HepG2 (cell line): Measurements from ENCODE around the gene UBC. TPM values are rescaled to one million over a fixed set of nuclear protein-coding genes. Genes with fewer than 3 reads are reported as not detected.

Experiments
- E2F1 ChIP-seq: sonication (generic); formaldehyde crosslinking; IDR thresholded peaks from 2 replicates; pipeline ENCODE4 v1.5.0; 2020; ENCODE audit warnings: missing genetic modification reagents
- HNF1B ChIP-seq: sonication (generic); formaldehyde crosslinking; IDR thresholded peaks from 2 replicates; pipeline ENCODE4 v1.5.1; 2020; ENCODE audit warnings: mild to moderate bottlenecking, moderate library complexity, missing genetic modification reagents
- HNRNPLL ChIP-seq: fragments of 200-400 bp; formaldehyde crosslinking; IDR thresholded peaks from 2 replicates; pipeline ENCODE4 v1.6.1; 2017; ENCODE audit warnings: mild to moderate bottlenecking, low read depth, low read length; ENCODE audit not compliant: poor library complexity, severe bottlenecking
- HOXA7 ChIP-seq: sonication (generic); formaldehyde crosslinking; IDR thresholded peaks from 2 replicates; pipeline ENCODE4 v1.8.1; 2022; ENCODE audit warnings: mild to moderate bottlenecking, missing genetic modification reagents, moderate library complexity
- KLF15 ChIP-seq: sonication (generic); formaldehyde crosslinking; IDR thresholded peaks from 2 replicates; pipeline ENCODE4 v1.8.1; 2023; ENCODE audit warnings: borderline replicate concordance, mild to moderate bottlenecking, inconsistent platforms, missing genetic modification reagents, mixed read lengths
- MAFF ChIP-seq: IDR thresholded peaks from 2 replicates; pipeline ENCODE4 v1.6.1; 2011; ENCODE audit warnings: low read depth, low read length, improper control_type of control experiment
- MXD1 ChIP-seq: sonication (generic); formaldehyde crosslinking; IDR thresholded peaks from 2 replicates; pipeline ENCODE4 v1.4.0; 2020; ENCODE audit warnings: mild to moderate bottlenecking, missing genetic modification reagents
- NR2F6 ChIP-seq, 2 experiments: IDR thresholded peaks; 2 replicates each; pipeline ENCODE4 v1.6.1; 2016; ENCODE audit warnings: antibody characterized with exemption in 1 of 2, mild to moderate bottlenecking in 1 of 2
- PCBP2 ChIP-seq: fragments of 200-400 bp; formaldehyde crosslinking; optimal IDR thresholded peaks from 2 replicates; pipeline ENCODE3; 2018; ENCODE audit warnings: low read length, low read depth; ENCODE audit not compliant: poor library complexity, severe bottlenecking
- SRY ChIP-seq: sonication (generic); formaldehyde crosslinking; IDR thresholded peaks from 2 replicates; pipeline ENCODE4 v1.8.0; 2022; ENCODE audit warnings: mild to moderate bottlenecking, missing genetic modification reagents
- TEAD2 ChIP-seq: sonication (generic); formaldehyde crosslinking; IDR thresholded peaks from 2 replicates; pipeline ENCODE4 v1.9.0; 2021; ENCODE audit warnings: missing genetic modification reagents
- TFAP4 ChIP-seq: sonication (generic); IDR thresholded peaks from 2 replicates; pipeline ENCODE4 v1.6.1; 2016; ENCODE audit warnings: low read depth, borderline replicate concordance
- YEATS4 ChIP-seq: sonication (generic); formaldehyde crosslinking; IDR thresholded peaks from 2 replicates; pipeline ENCODE4 v1.4.0; 2020; ENCODE audit warnings: missing genetic modification reagents, borderline replicate concordance
- ZFP91 ChIP-seq: sonication (generic); formaldehyde crosslinking; IDR thresholded peaks from 2 replicates; pipeline ENCODE4 v1.9.0; 2022; ENCODE audit warnings: missing genetic modification reagents, mild to moderate bottlenecking, borderline replicate concordance
- ZNF563 ChIP-seq: sonication (generic); formaldehyde crosslinking; IDR thresholded peaks from 2 replicates; pipeline ENCODE4 v1.8.0; 2022; ENCODE audit warnings: mild to moderate bottlenecking, moderate library complexity, missing genetic modification reagents
- ZNF564 ChIP-seq: sonication (generic); formaldehyde crosslinking; IDR thresholded peaks from 2 replicates; pipeline ENCODE4 v1.8.1; 2023; ENCODE audit warnings: mild to moderate bottlenecking, missing genetic modification reagents
- polyA plus RNA-seq, 8 experiments: library from polyadenylated mRNA; depleted of rRNA in 3 of 8; stranded (reverse) in 7 of 8; unstranded in 1 of 8; fragments of >200 nt; fragmentation: Illumina TruSeq in 4 of 8; extraction: Trizol in 4 of 8; gene quantifications; 2 replicates each; pipeline versions ENCODE4 v1.2.1 to v1.2.3, GENCODE V29; 2011 to 2016; ENCODE audit warnings: low read depth in 4 of 8, missing spikeins in 1 of 8, mixed read lengths in 1 of 8; ENCODE audit not compliant: insufficient read depth in 1 of 8
- total RNA-seq, 5 experiments: library from RNA; depleted of rRNA; stranded (reverse); fragments of >200 nt; fragmentation: Illumina TruSeq; extraction: Trizol; gene quantifications; 2 replicates each; pipeline ENCODE4 v1.2.3, GENCODE V29; 2016; ENCODE audit warnings: low read depth in 1 of 5
- TF ChIP-seq, protein P1 (sequence below): sonication (generic); formaldehyde crosslinking; IDR thresholded peaks from 2 replicates; pipeline ENCODE4 v1.4.0; 2020; ENCODE audit warnings: missing genetic modification reagents, borderline replicate concordance
- TF ChIP-seq, protein P2 (sequence below): sonication (generic); formaldehyde crosslinking; IDR thresholded peaks from 2 replicates; pipeline ENCODE4 v1.9.0; 2021; ENCODE audit warnings: missing genetic modification reagents, mild to moderate bottlenecking, borderline replicate concordance

Gene UBC
- total and polyA plus RNA-seq, 2 of the 13 experiments (the other 11 are each of a cell fraction or from before 2014, with no cell fraction given) = 805 to 1,432 TPM

DNA sequence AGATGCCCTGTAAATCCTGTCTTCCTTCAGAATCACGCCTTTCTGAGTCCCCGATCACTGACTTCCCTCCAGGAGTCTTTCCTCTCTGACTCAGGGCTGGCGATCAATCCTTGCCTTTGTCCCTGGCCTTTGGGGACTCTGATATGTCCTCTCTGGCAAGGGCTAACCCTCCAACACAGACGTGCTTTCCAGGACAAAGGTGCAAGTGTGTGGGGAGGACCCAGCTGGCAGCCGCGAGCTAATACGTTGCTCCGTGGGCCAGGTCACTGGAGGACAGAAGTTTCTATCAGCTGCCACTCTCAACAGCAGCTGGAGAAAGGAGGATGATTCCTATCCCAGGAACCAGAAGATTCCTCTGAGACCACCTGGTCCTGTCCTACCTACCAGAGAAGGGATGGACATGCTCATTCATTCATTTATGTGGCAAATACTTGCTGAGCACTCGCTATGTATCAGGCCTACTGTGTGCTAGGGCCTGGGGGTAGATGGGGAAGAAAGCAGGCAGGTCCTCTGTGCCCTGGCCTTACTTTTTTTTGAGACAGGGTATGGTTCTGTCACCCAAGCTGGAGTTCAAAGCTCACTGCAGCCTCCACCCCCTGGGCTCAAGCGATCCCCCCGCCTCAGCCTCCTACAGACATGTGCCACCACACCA, 42.3 kb downstream of the UBC start (continued):
- TF ChIP-seq, protein P1, sequence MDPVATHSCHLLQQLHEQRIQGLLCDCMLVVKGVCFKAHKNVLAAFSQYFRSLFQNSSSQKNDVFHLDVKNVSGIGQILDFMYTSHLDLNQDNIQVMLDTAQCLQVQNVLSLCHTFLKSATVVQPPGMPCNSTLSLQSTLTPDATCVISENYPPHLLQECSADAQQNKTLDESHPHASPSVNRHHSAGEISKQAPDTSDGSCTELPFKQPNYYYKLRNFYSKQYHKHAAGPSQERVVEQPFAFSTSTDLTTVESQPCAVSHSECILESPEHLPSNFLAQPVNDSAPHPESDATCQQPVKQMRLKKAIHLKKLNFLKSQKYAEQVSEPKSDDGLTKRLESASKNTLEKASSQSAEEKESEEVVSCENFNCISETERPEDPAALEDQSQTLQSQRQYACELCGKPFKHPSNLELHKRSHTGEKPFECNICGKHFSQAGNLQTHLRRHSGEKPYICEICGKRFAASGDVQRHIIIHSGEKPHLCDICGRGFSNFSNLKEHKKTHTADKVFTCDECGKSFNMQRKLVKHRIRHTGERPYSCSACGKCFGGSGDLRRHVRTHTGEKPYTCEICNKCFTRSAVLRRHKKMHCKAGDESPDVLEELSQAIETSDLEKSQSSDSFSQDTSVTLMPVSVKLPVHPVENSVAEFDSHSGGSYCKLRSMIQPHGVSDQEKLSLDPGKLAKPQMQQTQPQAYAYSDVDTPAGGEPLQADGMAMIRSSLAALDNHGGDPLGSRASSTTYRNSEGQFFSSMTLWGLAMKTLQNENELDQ (CRISPR knock-in tag) = no peak
- TF ChIP-seq HOXA7 (no peak), ZFP91 (CRISPR knock-in tag) (peak; percentile 39; the same call in 1 of the 2 replicates), MAFF (no peak), MXD1 (no peak), TFAP4 (peak; percentile 66; the same call in 1 of the 2 replicates), ZNF563 (CRISPR knock-in tag) (no peak), E2F1 (CRISPR knock-in tag) (no peak), PCBP2 (no peak), NR2F6 (IDR thresholded peaks at IDR 0.05) (no peak), NR2F6 (CRISPR knock-in tag; IDR thresholded peaks at IDR 0.05) (0 out of 2 replicates have a peak, but pooled peaks have one; percentile 7), HNRNPLL (no peak), ZNF564 (CRISPR knock-in tag) (no peak), KLF15 (no peak), SRY (no peak), HNF1B (CRISPR knock-in tag) (no peak), YEATS4 (CRISPR knock-in tag) (0 out of 2 replicates have a peak, but pooled peaks have one; percentile 23), TEAD2 (CRISPR knock-in tag) (no peak)
- TF ChIP-seq, protein P2, sequence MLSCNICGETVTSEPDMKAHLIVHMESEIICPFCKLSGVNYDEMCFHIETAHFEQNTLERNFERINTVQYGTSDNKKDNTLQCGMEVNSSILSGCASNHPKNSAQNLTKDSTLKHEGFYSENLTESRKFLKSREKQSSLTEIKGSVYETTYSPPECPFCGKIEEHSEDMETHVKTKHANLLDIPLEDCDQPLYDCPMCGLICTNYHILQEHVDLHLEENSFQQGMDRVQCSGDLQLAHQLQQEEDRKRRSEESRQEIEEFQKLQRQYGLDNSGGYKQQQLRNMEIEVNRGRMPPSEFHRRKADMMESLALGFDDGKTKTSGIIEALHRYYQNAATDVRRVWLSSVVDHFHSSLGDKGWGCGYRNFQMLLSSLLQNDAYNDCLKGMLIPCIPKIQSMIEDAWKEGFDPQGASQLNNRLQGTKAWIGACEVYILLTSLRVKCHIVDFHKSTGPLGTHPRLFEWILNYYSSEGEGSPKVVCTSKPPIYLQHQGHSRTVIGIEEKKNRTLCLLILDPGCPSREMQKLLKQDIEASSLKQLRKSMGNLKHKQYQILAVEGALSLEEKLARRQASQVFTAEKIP = no peak
